Upper lobe of right lung (tissue), 1 donor: ENCODE results near the gene ZCCHC9. TPM values are rescaled to one million over a fixed set of nuclear protein-coding genes. Genes with fewer than 3 reads are reported as not detected.
A peak's percentile ranks its signal among the peaks of the same experiment; 100 is the strongest.

Experiments used
- ATAC-seq: fragments of 200-7000 bp; cut with Tn5 transposase; one replicate; pipeline ENCODE4 v1.9.1; 2020; ENCODE audit warnings: mild to moderate bottlenecking, moderate library complexity
- DNase-seq: peaks from one replicate; pipeline ENCODE4 v3.0.0-alpha.2; 2020
- H3K27ac ChIP-seq: fragments of 200-600 bp; one replicate; pipeline ENCODE4 v1.8.0; 2022
- H3K27me3 ChIP-seq: fragments of 200-600 bp; one replicate; pipeline ENCODE4 v1.8.0; 2022; ENCODE audit warnings: mild to moderate bottlenecking
- H3K36me3 ChIP-seq: fragments of 200-600 bp; one replicate; pipeline ENCODE4 v1.8.0; 2022
- H3K4me1 ChIP-seq: fragments of 200-600 bp; one replicate; pipeline ENCODE4 v1.8.0; 2022
- H3K4me3 ChIP-seq: fragments of 200-600 bp; one replicate; pipeline ENCODE4 v1.8.0; 2022; ENCODE audit warnings: mild to moderate bottlenecking
- H3K9me3 ChIP-seq: fragments of 200-600 bp; one replicate; pipeline ENCODE4 v1.8.0; 2022
- intact Hi-C: fragments of 100-400 bp; cut with DNase I; formaldehyde crosslinking; loops from one replicate; pipeline ENCODE4 v1.11.0; 2022
- long read RNA-seq: library from polyadenylated mRNA; unstranded; transcript quantifications from one replicate; pipeline ENCODE4 v2.0.0, GENCODE V29; 2021
- total RNA-seq: library from RNA; stranded (reverse); fragmentation: NEBNext Ultra II Directional; extraction: Animal tissue kit (Norgen Biotek cat#: 25700); gene quantifications from one replicate; pipeline ENCODE4 v1.2.1, GENCODE V29; 2021
- TF ChIP-seq, protein P1 (sequence below): fragments of 200-600 bp; IDR thresholded peaks from one replicate; pipeline ENCODE4 v1.8.0; 2022; ENCODE audit warnings: antibody characterized with exemption
- donor health status: DM: no; HTN: yes; CAD: no; lungs with severe emphysema.

The ZCCHC9 gene, protein sequence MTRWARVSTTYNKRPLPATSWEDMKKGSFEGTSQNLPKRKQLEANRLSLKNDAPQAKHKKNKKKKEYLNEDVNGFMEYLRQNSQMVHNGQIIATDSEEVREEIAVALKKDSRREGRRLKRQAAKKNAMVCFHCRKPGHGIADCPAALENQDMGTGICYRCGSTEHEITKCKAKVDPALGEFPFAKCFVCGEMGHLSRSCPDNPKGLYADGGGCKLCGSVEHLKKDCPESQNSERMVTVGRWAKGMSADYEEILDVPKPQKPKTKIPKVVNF
- 20.2 TPM for total RNA-seq
- long read RNA-seq, transcript ZCCHC9-202 (6 exons, 1,372 nt), result major isoform, 6 of 13 reads
- long read RNA-seq, transcript ZCCHC9-203 (6 exons, 1,555 nt), result major isoform, 6 of 13 reads
- long read RNA-seq, partial matches to known transcripts, result 0 of 13 reads
- long read RNA-seq, other reads (novel, unspliced or antisense), result 0 of 13 reads

DNA sequence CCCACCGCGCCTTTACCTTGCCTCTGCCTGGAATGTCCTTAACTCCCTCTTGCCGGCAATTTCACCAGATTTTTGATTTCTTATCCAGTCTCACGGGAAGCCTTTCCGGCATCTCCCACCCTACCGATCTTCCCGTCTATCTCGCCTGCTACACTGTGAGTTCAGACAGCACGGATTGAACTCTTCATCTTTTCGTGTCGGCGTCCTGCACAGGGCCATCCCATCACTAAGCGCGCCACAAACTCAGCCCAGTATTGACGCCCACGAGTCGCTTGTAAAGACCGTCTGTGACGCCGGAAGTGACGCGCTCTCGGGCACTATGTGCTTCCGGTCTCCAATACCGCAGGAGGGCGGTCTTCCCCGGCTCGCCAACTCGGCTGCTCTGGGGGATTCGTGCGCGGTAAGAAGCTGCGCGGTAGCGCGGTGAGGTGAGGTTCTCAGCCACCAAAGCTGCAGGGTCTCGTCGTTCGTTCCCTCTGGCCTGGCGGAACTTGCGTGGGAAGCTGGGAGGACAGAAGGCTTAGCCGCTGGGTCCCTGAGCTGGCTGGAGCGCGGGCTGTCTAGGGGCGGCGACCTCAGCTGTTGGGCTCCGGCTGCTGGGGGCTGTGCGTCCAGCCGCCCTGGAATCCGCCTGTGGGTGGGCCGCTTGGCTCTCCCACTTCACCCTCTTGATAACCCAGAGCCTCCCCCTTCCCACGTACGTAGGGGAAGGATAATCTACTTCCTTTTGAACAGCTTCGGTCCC is at the start of gene ZCCHC9:
ZCCHC9 (plus strand) TSS at position 317 of the 745 bp plus-strand sequence. CDS start 3,171 bp downstream, outside the sequence.
- intact Hi-C loops, result no loop called here
- H3K27ac ChIP-seq, result peak within 1 kb of the TSS; percentile 95
- peak; percentile 98 for ATAC-seq
- DNase-seq, result peak; percentile 97
- no peaks in the 10 kb centered on the region for H3K27me3 ChIP-seq
- no peaks in the 10 kb centered on the region for H3K36me3 ChIP-seq
- TF ChIP-seq, protein P1, sequence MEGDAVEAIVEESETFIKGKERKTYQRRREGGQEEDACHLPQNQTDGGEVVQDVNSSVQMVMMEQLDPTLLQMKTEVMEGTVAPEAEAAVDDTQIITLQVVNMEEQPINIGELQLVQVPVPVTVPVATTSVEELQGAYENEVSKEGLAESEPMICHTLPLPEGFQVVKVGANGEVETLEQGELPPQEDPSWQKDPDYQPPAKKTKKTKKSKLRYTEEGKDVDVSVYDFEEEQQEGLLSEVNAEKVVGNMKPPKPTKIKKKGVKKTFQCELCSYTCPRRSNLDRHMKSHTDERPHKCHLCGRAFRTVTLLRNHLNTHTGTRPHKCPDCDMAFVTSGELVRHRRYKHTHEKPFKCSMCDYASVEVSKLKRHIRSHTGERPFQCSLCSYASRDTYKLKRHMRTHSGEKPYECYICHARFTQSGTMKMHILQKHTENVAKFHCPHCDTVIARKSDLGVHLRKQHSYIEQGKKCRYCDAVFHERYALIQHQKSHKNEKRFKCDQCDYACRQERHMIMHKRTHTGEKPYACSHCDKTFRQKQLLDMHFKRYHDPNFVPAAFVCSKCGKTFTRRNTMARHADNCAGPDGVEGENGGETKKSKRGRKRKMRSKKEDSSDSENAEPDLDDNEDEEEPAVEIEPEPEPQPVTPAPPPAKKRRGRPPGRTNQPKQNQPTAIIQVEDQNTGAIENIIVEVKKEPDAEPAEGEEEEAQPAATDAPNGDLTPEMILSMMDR, result peak; percentile 28
- H3K9me3 ChIP-seq, result no peaks in the 10 kb centered on the region
- H3K4me3 ChIP-seq, result peak within 1 kb of the TSS; percentile 83
- peaks cover 33% of the 10 kb centered on the region for H3K4me1 ChIP-seq

DNA sequence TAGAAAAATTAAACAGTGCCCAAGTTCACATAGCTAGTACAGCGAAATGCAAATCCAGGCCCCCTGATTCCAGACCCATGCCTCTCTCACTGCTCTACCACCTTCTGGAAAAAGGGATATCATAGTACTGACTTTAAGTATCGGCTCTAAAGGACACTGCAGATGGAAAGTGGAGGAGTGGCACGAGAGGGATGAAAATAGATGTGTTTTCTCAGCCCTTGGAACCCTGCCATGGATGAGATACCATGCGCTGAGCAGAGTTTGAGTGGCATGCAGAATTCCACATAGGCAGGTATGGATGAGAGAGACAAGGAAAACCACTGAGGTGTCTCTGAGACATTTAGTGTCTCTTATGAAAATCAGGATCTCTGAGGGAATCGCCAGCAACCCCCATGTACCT is 49.5 kb upstream of the ZCCHC9 start:
- no peak overlapping the region for H3K27ac ChIP-seq
- no peak overlapping the region for H3K4me3 ChIP-seq
- no peaks in the 10 kb centered on the region for H3K9me3 ChIP-seq
- no peak for DNase-seq
- H3K4me1 ChIP-seq, result no peaks in the 10 kb centered on the region
- no peaks in the 10 kb centered on the region for H3K27me3 ChIP-seq
- intact Hi-C loops, result no loop called here
- ATAC-seq, result no peak
- TF ChIP-seq, protein P1, result no peak
- no peaks in the 10 kb centered on the region for H3K36me3 ChIP-seq

DNA sequence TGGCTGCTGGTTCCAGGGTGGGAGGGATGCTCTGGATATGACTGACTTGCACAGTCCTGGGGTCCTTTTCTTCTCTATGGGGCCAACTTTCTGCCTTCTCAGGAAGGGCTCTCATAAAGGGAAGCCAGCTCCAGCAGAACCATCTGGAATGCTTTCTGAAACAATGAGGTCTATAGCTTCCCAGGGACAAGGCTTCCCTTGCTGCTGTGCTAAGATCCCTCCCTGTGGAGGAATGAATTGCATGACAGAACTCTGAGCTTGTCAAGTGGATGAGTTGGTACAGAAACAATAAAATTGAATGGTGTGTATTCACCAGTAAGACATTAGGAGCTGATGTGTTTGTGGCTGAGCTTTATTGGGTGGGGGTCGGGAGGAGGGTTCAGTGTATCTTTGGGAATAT is 48.5 kb upstream of the ZCCHC9 start:
- no peaks in the 10 kb centered on the region for H3K36me3 ChIP-seq
- TF ChIP-seq, protein P1, result no peak
- DNase-seq (no peak), ATAC-seq (no peak)
- no peak overlapping the region for H3K4me3 ChIP-seq
- no peaks in the 10 kb centered on the region for H3K9me3 ChIP-seq
- intact Hi-C loops, result no loop called here
- H3K27me3 ChIP-seq, result no peaks in the 10 kb centered on the region
- no peak overlapping the region for H3K27ac ChIP-seq
- H3K4me1 ChIP-seq, result no peaks in the 10 kb centered on the region

DNA sequence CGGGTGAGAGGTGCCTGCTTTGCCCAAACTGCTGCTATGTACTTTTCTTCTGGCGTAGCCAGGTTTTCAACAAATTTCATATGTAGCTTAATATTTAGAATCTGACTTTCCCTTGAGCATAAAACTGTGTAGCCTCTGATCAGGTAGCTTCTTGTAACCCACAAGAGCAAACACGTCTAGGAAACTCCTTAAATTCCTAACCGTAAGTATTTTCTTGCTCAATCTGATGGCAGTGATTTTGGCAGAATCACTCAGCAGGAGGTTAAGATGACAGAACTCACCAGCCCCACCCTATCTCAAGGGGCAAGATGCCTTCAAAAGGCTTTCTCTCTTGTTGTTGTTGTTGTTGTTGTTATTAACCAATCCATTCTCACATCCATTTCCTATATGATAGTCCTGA is 47.5 kb upstream of the ZCCHC9 start:
- H3K36me3 ChIP-seq, result no peaks in the 10 kb centered on the region
- intact Hi-C loops, result no loop called here

DNA sequence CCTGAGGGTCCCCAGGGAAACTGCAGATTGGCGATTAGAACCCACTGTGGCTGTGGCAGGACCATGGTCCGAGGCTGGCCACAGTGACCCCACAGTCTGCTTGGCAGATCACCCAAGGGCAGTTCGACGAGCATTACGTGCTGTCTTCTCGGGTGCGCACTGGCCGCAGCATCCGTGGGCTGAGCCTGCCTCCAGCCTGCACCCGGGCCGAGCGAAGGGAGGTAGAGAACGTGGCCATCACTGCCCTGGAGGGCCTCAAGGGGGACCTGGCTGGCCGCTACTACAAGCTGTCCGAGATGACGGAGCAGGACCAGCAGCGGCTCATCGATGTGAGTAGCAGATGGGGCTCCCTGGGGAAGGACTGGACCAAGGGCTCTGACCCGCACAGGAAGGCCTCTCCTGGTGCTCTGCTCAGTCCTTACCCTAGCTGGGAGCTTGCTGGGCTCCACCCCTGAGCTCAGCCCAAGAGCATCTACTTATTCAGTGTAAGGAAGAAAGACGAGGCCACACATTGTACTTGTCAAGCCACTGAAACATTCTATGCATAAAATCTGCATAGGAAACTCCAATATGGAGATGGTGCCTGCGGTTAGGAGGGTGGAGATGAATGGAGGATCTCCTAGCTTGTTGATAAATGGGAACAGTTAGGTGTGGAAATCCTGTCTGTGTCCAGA is 46.4 kb upstream of the ZCCHC9 start:
- no peaks in the 10 kb centered on the region for H3K36me3 ChIP-seq
- no peaks in the 10 kb centered on the region for H3K4me1 ChIP-seq
- DNase-seq (no peak), ATAC-seq (peak; percentile 10)
- TF ChIP-seq, protein P1, result no peak
- no peaks in the 10 kb centered on the region for H3K27me3 ChIP-seq
- intact Hi-C loops, result no loop called here
- no peak overlapping the region for H3K27ac ChIP-seq
- H3K9me3 ChIP-seq, result no peaks in the 10 kb centered on the region
- no peak overlapping the region for H3K4me3 ChIP-seq

More for the DNA sequence above, 47.5 kb upstream of the ZCCHC9 start:
- Histone ChIP-seq H3K27ac (no peak overlapping the region), H3K4me1 (no peaks in the 10 kb centered on the region), H3K4me3 (no peak overlapping the region), H3K9me3 (no peaks in the 10 kb centered on the region), H3K27me3 (no peaks in the 10 kb centered on the region)
- DNase-seq, result no peak
- no peak for ATAC-seq
- TF ChIP-seq, protein P1, result no peak
